Stimulated activated CD8-positive, alpha-beta memory T cell treated with anti-CD3 and anti-CD28 coated beads, Interleukin-12 subunit alpha, Interleukin-12 subunit beta, amount 100 ng/mL, for 1 hour (primary cell): ENCODE results near the gene SMYD1.

Experiments
- DNase-seq: peaks from one replicate; pipeline ENCODE4 v3.0.0-alpha.2; 2020; ENCODE audit warnings: low read depth

Gene SMYD1

DNA sequence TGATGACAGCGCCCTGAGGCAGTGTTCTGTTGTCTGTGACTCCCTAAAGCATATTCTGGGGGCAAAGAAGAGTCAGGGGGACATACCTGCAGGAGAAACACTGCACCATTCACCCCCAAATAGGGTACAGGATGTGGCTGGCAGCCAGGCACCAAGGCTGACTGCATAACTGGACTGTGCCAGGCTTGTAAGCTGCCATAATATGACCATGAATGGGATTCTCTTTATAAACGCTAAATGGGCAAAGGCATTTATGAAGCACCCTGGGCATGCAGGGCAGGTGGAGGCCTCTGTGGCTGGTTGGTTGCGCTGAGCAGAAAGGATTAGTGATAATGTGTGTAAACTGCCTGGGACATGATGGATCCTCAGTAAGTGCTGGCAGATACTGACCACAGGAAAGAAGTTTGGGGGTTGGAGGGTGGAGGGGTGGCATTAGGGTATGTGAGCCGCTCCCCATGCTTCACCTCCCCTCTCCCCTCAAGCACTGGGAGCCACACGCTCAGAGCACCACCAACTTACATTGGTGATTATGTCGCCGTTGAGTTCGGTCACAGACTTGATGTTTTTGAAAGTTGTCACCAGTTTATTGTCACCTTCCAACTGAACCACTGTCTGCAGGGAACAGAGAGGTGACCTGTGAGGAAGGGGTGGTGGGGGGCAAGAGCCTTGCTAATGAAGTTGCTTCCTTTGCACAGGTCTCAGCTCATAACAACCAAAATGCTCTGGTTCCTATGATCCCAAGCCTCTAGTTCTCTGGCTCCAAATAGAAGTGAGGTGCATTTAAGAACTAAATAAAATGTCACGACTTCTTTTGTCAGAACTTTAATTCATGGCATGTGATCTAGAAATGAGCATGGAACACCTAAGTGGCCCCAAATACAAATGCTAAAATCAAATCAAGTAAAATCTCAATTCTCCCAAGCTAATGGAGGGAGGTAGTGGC is 56.6 kb downstream of the SMYD1 start:
- no peak for DNase-seq

DNA sequence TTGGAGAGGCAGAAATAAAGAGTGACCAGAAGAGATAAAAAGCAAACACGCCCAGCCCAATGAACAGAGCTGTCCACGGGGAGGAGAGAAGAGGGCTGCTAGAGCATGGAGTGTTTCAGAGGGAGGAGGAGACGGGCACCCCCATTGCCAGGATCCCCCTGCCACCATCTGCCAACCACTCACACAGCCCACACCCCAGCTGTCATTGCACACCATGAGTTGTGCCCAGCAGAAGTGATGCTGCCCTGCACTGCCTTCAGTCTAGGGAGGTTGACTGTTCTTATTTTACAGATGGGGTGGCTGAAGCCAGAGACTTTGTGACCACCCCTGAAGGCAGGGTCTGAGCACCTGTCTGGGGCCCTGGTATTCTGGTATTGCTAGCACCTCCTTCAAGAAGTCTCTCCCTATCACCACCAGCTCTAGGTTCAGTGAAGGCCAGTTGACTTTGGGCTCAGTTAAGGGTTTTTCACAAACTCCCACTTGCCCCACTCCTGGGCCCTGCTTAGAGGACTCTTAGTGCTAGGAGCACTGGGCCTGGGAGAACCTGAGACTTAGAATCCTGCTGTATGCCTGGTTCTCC is 57.8 kb downstream of the SMYD1 start:
- DNase-seq = no peak

DNA sequence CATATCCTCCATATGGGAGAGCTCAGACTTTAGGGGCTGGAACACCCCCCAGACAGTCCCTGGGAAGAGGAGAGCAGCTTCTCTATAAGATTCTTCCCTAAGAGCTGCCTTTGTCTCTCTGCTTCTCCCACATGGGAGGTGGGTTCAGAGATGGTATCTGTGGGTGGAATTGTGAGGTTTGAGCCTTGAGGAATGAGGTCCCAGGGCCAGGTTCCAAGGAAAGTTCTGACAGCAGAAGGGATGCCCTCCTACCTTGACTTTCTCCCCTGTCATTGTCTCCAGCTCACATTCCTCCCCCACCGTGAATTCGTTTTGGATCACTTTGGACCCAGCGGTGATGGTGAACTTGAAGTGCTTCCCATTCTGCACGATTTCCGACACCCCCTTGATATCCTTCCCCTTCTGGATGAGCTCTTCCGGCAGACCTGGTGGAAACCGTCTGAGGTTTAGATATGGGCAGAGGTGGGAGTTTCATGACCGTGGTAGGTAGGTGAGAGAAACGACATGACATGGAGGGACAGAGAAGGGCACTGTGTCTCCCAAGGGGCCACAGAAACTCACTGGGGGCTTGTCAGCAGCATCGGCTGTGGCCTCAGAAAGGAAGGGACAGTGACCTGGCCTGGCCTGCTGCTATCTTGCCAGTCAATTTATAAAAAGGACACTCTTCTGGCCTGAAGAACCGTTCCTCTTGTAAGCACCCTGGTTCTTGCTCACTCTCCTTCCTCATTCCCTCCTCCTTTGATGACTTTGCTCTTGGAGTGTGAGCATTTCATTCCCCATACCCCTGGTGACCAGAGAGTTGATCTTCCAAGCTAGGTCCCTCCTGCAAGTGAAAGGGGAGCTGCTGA is 58.5 kb downstream of the SMYD1 start:
- no peak for DNase-seq

DNA sequence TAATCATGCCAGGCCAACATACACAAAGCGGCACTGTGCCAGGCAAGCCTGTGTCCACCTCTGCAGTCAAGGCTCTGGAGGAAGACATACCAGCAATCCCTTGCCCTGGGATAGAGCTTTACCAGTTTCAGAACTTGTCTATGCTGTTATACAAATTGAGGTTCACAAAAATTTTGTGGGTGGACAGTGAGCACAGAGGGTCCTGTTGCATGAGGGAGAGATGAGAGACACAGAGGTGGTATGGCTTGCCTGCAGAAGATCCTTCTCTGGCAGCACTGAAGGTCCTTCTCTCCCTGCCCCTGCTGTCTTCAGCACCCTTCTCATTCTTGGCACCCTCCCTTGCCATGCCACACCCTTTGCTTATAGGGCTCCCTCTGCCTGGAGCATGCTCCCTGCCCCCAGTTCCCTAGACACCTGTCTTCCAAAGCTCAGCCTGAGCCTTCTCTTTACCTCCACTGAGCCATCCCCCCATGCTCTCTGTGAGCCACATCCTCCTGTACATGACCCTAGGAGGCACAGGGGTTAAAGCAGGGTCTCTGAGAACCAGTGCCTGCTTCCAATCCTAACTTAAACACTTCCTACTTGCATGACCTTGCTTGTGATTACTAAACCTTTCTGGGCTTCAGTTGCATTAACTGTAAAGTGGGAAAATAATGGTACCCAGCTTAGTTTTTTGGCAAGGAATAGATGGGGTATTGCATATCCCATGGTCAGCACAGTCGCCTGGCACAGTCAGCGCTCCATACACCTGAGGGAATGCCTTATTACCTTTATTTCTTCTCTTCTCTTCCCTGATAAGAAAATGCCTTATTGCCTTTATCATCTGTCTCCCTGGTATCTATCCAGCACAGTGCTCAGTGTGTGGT is 59.4 kb downstream of the SMYD1 start:
- DNase-seq = no peak

DNA sequence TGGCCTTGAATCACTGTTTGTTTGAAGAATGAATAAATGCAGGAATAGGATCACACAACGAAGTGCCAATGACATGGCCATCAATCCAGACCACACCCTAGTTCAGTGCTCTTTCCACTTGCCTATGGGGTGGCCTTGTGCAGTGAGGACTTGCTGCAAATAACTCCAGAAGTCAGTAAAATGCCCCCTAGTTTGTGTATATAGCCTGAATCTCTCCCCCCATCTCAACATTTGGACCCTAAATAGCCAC is 59.9 kb downstream of the SMYD1 start:
- DNase-seq = no peak

DNA sequence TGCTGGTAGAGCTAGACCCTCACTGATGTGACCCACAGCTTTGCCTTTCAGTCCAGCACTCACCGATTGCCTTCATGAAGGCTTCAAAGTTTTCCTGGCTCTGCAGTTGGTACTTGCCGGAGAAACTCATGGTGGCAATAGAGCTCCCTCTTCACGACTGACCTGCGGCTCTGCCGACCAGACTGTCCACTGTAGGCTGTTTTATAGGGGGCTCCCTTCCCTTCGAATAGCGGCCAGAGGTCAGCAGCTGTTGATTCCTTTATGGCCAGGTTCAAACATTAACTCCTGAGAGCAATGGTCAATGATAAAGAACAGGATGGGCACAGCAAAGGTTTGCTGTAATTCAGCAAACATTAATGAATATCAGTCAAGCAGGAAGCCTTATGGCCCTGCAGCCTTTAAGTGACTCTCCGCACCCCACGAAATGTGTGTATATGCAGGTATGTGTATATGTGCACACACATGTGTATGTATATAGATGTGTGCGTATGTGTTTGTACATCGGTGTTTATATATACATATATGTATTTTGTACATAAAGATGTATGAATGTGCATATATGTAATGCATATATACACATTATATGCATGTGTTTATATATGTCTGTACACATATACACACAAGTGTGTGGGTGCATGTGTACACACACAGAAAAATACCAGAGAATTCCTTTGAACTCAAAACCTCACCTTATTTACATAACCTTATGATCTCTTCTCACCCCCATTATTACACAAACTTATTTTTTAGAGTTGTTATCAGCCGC is 60.4 kb downstream of the SMYD1 start, which contains the start of gene FABP1:
FABP1 (minus strand) TSS at position 175 of the 766 bp plus-strand sequence; CDS start at position 130, 45 bp downstream.
- DNase-seq = no peak

DNA sequence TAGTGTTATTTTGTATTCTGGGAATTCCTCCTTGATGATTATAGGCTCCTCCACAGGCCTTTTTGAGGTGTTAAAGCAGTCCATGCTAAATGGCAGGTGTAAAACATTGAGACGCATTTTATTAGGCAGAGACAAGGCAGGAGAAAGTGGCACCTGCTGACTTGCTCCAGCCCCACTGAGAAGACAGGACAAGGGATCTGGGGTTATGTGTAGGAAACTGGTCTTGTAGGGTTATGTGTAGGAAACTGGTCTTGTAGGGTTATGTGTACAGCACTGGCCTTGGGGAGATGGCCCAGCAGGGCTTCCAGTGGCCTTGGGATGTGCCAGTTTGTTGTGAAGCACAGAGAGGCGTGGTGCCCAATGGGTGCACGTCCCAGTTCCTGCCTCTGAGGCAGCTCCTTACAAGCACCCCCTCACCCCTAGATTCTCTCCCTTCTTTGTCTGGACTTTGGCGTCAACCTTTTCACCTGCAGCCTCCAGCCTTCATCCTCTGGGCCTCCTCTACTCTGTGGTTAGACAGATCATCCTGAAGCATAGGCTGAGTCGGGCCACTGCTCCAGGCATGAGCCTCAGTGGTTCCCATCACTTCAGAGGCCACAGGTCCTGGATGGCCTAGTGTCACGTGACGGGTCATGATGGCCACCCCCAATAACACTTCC is 61.2 kb downstream of the SMYD1 start:
- DNase-seq = no peak

DNA sequence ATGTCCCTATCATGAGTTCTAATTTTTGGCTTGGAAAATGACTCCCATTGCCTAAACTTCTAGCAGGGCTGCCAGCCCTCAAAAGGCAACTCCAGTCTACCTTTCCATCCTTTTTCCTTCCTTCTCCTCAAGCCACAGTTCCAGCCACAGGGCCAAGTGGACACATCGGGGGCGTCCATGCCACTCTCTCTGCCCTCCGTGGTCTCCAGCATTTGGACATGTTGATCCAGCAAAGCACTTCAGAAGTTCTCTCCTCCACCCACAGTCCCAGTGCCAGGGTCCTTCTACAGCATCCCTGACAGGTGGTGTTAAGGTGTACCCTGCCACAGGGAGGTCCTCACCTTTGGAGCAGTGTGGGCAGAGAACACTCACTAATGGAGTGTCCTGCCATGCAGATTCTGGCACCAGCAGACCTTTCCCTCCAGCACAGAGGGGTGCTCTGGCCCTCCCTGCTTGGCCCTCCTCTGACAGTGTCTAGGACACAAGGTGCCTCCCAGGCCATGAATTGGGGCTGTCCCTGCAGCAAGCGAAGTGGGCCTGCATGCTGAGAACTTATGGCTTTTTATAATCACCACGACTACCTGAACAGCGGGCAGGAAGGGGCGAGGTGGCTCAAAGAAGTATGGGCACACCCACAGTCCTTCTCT is 61.8 kb downstream of the SMYD1 start:
- no peak for DNase-seq

DNA sequence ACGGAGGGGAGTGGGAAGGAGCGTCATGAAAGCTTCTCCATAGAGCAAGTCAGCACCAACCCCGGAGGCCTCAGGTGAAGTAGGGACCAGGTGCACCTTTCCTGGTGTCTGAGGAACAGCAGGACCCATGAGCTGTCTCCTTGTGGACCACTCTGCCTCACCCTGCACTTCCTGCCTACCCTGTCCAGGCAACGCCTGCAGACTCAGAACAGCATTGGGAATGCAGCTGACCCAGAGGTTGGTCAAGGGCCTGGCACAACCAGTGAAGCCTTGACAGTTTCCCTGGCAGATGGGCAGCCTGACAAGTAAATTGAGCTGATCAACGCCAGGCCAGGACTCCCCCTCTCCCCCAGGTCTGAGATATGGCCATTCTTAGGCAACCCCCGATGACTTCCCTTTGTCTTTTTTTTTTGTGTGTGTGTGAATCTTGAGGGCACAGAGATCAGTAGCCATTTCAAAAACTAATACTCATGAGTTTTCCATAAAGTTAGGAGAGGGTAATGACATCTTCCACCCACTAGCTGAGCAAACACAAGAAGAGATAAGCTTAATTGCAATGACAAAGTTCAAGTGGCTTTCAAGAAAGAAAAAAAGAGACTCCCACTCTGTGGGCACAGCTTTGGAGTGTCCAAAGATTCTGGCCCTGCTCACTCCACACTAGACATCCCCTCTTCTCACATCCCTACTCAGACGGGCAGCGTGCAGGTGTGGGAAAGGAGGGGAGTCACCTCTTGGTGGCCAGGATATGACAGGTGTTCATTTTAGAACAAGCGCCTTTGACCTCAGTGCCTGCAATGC is 63.8 kb downstream of the SMYD1 start:
- no peak for DNase-seq

DNA sequence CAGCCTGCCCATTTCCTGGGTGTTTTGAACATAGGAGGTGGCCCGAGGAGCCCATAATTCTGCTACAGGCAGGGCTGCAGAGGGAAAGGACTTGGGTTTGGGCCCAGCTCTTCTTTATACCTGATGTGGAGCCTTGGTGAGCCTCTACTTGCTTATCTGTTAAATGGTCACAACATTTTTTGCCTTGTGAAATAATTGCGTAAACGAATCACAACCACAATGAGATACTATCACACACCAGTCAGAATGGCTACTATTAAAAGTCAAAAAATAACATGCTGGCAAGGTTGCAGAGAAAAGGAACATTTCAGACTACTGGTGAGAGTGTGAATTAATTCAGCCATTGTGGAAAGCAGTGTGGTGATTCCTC is 64.4 kb downstream of the SMYD1 start:
- no peak for DNase-seq

DNA sequence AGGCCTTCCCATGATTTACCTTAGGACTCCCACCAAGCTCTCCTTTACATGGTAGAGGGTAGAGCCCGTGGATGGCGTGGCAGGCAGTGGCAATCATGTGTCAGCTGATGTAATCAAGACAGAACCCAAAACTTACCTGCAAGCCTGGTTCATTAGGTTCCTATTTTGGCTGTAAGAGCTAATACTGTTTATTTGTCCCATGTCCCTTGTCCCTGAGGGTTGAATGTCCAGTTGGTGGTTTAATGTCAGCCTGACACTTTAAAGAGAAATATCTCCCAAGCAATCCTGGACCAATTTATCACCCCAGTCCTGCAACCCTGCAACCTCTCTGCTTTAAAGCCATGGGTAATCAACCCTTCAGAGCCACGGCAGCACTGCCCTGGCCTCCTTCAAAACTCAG is 66.2 kb downstream of the SMYD1 start:
- no peak for DNase-seq

DNA sequence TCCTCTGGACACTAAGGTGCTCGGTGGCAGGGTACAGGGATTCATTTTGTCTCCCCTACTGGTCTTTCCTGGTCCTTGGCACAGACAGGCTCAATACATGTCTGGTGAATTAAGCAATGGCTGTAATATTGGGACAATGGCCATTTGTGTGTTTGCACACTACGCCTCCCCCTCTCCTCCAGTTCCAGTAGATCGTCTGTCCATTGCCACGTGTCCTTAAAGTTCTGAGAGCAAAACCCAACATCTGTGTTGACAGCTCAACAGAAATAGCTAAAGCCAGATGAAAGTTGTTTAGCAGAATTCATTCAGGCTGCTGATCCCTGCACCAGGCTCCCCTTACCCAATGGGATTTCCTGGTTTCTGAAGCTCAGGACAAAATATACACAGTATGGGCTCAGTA is 69.2 kb downstream of the SMYD1 start:
- no peak for DNase-seq

DNA sequence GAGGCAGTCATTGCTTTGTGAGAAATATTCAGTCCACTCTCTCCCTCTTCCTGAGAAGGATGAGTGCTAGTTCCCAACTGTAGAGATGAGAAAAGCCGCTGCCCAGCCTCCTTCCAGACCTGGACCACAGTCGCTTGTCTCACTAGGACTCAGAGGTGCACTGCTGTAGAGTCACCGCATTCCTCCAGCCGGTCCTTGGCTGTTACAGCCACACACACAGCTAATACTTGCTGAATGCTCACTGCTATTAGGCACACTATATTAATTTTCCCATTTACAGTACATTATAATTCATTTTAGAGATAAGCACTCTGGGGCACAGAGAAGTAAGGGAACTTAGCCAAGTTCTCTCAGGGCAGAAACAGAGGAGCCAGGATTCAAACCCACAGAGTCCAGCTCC is 70.2 kb downstream of the SMYD1 start:
- DNase-seq = no peak

DNA sequence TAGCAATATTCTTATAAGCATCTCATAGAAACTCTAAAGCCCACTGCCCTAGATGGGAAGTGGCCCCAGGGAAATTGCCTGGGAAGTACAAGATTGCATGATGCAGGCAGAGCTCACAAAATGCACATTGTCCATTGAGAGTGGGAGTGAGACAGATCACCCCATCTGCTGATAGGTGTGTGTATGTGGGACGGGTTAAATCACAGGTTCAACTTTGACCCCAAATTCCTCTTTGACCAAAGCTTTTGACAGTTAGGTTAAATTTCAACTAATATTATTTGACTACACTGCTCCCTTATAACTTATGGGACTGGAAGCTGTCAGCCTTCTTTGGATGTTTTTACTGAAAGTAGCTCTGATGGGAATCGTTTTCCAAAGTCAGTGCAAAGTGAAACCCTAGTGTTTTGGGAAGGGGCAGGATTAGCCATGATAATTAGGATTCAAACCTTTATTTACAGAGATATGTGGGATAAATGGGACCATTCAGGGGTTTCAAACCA is 71.6 kb downstream of the SMYD1 start:
- DNase-seq = no peak

DNA sequence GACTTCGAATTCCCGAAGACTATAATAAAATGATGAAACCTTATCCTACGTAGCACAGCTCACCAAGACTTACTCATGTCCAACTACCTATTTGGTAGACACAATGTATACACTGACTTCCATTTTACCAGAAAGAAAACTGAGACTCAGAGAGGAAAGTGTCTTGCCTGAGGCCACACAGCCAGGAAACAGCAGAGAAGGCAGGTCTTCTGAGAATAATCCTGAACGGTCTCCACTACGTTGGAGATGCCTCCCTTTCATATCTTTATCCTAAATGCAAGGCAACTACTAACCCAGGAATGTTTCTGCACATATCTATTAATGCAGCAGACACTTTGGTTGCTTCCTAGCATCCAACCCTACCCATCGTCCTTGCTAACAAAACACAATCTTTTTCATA is 72.2 kb downstream of the SMYD1 start:
- DNase-seq = no peak

DNA sequence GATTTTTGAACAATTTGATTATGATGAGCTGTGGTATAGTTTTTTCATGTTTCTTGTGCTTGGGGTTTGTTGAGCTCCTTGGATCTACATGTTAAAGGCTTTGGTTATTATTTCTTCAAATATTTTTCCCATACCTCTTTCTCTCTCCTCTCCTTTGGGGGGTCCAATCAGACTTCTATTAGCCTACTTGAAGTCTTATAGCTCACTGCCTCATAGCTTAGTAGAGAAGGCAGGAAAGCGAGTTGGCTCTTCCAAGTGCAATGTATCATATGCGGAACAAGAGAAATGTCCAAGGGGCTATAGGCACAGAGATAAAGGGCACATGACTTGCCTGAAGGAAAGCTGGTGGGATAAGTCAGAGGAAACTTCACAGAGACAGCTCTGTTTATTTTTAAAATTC is 74.3 kb downstream of the SMYD1 start:
- no peak for DNase-seq

DNA sequence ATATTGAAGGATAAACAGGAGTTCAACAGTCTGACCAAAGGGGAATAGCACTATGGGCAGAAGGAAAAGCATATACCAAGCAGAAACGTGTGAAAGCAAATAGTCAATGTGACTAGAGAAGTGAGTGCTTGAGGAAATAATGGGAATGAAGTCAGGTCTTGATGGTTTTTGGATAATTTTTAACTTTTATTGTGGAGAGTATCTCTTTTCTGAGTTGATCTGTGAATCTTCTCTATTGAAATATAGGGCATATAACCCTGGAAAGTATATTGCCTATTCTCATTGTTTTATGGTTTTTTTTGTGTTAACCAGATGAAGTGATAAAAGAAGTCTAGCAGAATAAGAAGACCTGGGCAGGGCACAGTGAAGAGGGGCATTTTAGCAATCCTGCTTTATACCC is 76.6 kb downstream of the SMYD1 start:
- no peak for DNase-seq

DNA sequence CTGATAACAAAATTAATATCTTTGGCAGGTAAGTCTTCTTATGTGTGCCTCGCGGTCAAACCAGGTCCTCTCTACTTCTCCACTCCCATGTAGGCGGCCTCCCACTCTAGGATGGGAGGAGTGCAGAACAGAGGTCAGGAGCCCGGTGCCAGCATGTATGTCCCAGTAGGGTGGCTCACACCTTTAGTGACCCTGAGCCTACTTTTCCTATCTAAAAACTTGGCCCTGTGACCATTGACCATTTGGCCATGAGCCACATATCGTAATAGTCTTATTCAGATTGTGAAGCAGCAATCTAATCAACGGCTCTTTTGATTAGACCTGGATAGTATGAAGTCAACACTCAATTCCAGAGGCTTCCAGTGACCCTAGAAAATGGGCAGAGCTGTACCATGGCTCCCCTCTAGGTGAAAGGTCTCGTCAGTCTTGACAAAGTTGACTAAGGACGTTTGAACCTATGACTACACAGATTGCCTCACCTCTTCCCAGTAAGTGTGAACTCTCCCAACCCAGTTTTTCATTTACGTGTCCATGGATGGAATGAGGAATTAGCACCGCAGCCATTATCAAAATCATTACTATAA is 77.4 kb downstream of the SMYD1 start:
- no peak for DNase-seq

DNA sequence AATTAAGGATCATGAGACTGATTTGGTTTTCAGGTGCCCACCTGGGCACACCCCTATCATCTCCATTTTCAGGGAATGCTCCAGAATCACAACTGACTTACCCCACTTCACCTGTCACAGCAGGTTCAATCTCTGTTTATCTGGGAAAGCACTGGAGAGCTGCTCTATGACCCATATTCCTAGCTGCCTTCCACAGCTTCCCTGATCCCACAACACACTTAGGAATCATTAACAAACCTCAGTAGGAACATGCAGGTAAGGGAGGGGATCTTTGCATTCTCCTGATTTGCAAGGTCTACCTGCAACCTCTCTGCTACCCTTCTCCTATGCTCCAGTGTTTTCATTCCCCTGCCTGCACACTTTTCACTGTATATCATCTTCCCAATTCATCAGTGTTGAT is 79.0 kb downstream of the SMYD1 start:
- no peak for DNase-seq
